ENCODE results near the gene CNTD1. TPM values are rescaled to one million over a fixed set of nuclear protein-coding genes. Genes with fewer than 3 reads are reported as not detected.

Gene CNTD1
- total and polyA plus RNA-seq, 2 experiments from 2014 or later, result 0.71 TPM; not detected in 1

DNA sequence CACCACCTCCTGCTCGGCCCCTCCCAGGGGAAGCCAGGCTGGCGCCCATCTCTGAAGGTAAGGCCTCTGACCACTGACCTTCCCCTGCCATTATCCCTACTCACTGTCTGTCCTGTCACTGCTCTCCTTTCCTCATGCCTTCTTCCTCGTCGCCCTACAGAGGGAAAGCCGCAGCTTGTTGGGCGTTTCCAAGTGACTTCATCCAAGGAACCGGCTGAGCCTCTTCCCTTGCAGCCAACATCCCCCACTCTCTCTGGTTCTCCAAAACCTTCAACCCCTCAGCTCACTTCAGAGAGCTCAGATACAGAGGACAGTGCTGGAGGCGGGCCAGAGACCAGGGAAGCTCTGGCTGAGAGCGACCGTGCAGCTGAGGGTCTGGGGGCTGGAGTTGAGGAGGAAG lies 3.2 kb upstream of the CNTD1 start:
- 87 to 90% methylated on average over 10 of the region's 10 CpGs for WGBS, 2 experiments (ENCODE audit: low coverage in 1 of 2, low lambda C conversion rate in 2 of 2, missing lambda C conversion rate in 2 of 2)
- peaks cover 13% of the 10 kb centered on the region; the same call in 1 of the 2 replicates for H3K4me1 ChIP-seq (ENCODE audit: insufficient read depth)
- no peaks in the 10 kb centered on the region for H3K9me2 ChIP-seq (ENCODE audit: insufficient read depth)
- no peak overlapping the region for H3K4me3 ChIP-seq
- 0 out of 2 replicates have a peak, but pooled peaks cover 7% of the 10 kb centered on the region for H3F3A ChIP-seq (ENCODE audit: insufficient read depth)
- TF ChIP-seq EZH2phosphoT487 (IDR thresholded peaks at IDR 0.05; ENCODE audit: insufficient read depth, low read depth) (no peak), EZH2 (IDR thresholded peaks at IDR 0.05; ENCODE audit: insufficient read depth, poor library complexity, severe bottlenecking) (no peak)
- no peak overlapping the region for H2AFZ ChIP-seq
- no peak overlapping the region for H3K4me2 ChIP-seq (ENCODE audit: unreplicated experiment)
- H3K79me2 ChIP-seq (ENCODE audit: insufficient read depth), result peaks cover 20% of the 10 kb centered on the region
- no peak overlapping the region for H3K27ac ChIP-seq
- no peaks in the 10 kb centered on the region for H3K9me3 ChIP-seq (ENCODE audit: low read depth)
- DNase-seq, result no peak
- no peak overlapping the region for H3K9ac ChIP-seq
- H4K20me1 ChIP-seq (ENCODE audit: insufficient read depth), result no peaks in the 10 kb centered on the region
- no peaks in the 10 kb centered on the region for H3K36me3 ChIP-seq (ENCODE audit: low read depth)
- in situ Hi-C loops (cut with MboI), result no loop called here
- H3K27me3 ChIP-seq (replicated peaks; ENCODE audit: insufficient read depth), result no peaks in the 10 kb centered on the region

DNA sequence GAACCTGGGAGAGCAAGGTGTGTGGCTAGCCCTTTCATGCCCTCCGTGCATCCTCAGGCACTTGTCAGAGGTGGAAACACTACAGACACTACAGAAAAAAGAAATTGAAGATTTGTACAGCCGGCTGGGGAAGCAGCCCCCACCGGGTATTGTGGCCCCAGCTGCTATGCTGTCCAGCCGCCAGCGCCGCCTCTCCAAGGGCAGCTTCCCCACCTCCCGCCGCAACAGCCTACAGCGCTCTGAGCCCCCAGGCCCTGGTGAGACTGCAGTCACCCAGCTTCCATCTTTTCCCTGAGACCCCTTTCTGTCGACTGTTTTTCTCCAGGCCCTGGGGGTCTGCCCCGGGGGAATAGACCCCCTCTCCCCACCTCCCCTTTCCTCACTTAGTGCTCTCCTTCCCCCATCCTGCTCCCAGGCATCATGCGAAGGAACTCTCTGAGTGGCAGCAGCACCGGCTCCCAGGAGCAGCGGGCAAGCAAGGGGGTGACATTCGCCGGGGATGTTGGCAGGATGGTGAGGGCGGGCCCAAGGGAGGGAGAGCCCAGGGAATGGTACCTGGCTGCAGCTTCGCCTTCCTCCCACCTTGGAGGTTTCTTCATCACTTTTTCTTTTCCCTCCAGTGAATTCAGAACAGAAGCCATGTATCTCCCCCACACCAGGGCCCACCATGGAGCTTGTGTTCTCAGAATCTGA lies 2.4 kb upstream of the CNTD1 start:
- Histone ChIP-seq H3K27ac (no peak overlapping the region), H3K9ac (no peak overlapping the region), H3K27me3 (replicated peaks; ENCODE audit: insufficient read depth) (no peaks in the 10 kb centered on the region), H3K4me1 (ENCODE audit: insufficient read depth) (peaks cover 13% of the 10 kb centered on the region; the same call in 1 of the 2 replicates), H3K79me2 (ENCODE audit: insufficient read depth) (peaks cover 20% of the 10 kb centered on the region), H3K9me2 (ENCODE audit: insufficient read depth) (no peaks in the 10 kb centered on the region), H4K20me1 (ENCODE audit: insufficient read depth) (no peaks in the 10 kb centered on the region), H3K4me3 (no peak overlapping the region), H3F3A (ENCODE audit: insufficient read depth) (0 out of 2 replicates have a peak, but pooled peaks cover 7% of the 10 kb centered on the region), H3K4me2 (ENCODE audit: unreplicated experiment) (no peak overlapping the region), H3K9me3 (ENCODE audit: low read depth) (no peaks in the 10 kb centered on the region), H2AFZ (no peak overlapping the region), H3K36me3 (ENCODE audit: low read depth) (no peaks in the 10 kb centered on the region)
- TF ChIP-seq EZH2phosphoT487 (IDR thresholded peaks at IDR 0.05; ENCODE audit: insufficient read depth, low read depth) (no peak), EZH2 (IDR thresholded peaks at IDR 0.05; ENCODE audit: insufficient read depth, poor library complexity, severe bottlenecking) (no peak)
- in situ Hi-C loops (cut with MboI), result no loop called here
- 93% methylated on average over 15 to 18 of the region's 18 CpGs for WGBS, 2 experiments (ENCODE audit: low coverage in 1 of 2, low lambda C conversion rate in 2 of 2, missing lambda C conversion rate in 2 of 2)
- DNase-seq, result no peak

DNA sequence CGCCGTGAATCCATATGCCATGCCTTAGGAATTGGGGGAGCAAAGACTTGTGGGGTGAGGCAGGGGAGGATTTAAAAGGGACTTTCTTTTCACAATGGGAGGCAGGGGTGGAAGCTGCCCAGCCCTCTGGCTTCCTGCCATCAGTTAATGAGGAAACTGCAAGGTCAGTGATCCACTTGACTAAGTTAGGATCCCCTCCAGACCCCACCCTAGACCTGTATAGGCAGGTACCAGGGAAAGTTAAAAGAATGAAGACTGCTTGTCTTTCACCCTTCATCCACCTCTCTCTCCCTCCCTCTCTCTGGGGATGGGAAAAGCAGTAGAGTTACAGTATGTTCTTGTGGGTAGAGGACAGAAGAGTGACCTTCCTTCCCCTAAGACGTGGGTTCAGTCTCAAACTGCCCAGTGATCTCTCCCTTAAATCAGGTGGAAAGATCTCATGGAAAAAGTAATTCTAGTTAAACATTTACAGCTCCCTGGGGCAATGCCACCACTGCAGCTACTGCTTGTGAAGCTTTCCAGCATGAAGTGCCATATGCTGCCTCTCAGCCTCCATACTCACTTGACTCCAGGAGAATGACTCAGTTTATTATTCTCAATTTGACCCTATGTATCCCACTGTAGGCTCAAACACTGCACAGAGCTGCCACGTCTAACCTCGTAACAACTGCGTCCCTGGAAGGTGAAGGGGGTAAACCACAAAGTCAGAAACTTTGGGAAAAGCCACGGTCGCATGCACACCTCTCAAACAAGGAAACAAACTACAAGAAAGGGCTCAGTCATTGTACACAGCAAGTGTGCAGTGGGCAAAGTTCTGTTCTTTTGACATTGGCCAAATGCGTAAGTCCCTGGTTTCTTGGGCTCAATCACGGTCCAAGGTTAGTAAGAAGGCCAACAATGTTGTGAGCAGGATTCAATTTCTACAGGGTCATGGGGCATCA lies 1.3 kb upstream of the CNTD1 start:
- TF ChIP-seq EZH2phosphoT487 (IDR thresholded peaks at IDR 0.05; ENCODE audit: insufficient read depth, low read depth) (no peak), EZH2 (IDR thresholded peaks at IDR 0.05; ENCODE audit: insufficient read depth, poor library complexity, severe bottlenecking) (no peak)
- H3K9me2 ChIP-seq (ENCODE audit: insufficient read depth), result no peaks in the 10 kb centered on the region
- H3K9me3 ChIP-seq (ENCODE audit: low read depth), result no peaks in the 10 kb centered on the region
- no peaks in the 10 kb centered on the region for H3K27me3 ChIP-seq (replicated peaks; ENCODE audit: insufficient read depth)
- peaks cover 20% of the 10 kb centered on the region for H3K79me2 ChIP-seq (ENCODE audit: insufficient read depth)
- in situ Hi-C loops (cut with MboI), result no loop called here
- DNase-seq, result peak; percentile 29
- H3K36me3 ChIP-seq (ENCODE audit: low read depth), result no peaks in the 10 kb centered on the region
- no peaks in the 10 kb centered on the region for H4K20me1 ChIP-seq (ENCODE audit: insufficient read depth)
- H3K4me2 ChIP-seq (ENCODE audit: unreplicated experiment), result peak overlapping the region; percentile 93
- H3K9ac ChIP-seq, result peak overlapping the region; percentile 88
- H3K4me1 ChIP-seq (ENCODE audit: insufficient read depth), result peaks cover 13% of the 10 kb centered on the region; the same call in 1 of the 2 replicates
- H3F3A ChIP-seq (ENCODE audit: insufficient read depth), result 0 out of 2 replicates have a peak, but pooled peaks cover 7% of the 10 kb centered on the region
- H3K27ac ChIP-seq, result peak overlapping the region; percentile 49; the same call in 1 of the 2 replicates
- WGBS, 2 experiments (ENCODE audit: low coverage in 1 of 2, low lambda C conversion rate in 2 of 2, missing lambda C conversion rate in 2 of 2), result 80 to 81% methylated on average over 10 of the region's 10 CpGs
- peak overlapping the region; percentile 85 for H2AFZ ChIP-seq
- peak overlapping the region; percentile 97 for H3K4me3 ChIP-seq

DNA sequence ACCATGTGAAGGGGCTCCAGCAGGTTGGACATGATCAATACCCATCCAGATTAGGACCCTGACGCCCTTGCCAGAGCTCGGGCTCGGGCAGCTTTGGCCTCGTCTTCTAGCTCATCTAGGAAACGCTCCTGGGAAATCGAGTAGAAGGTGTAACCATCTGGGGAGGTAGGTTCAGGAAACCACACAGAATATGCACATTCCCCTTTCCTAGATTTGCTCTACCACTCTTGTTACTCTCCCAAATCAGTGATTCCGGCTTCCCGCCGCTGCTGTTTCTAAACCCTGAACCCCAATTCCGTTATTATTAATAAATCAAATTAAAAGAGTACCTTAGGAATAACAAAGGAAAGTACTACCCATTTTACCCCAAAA lies 664 bp upstream of the CNTD1 start:
- DNase-seq, result no peak

More for the DNA sequence above, 664 bp upstream of the CNTD1 start:
- 0 out of 2 replicates have a peak, but pooled peaks cover under 1% of the 10 kb centered on the region for H3F3A ChIP-seq (ENCODE audit: insufficient read depth)
- H3K79me2 ChIP-seq (ENCODE audit: insufficient read depth), result peaks cover 20% of the 10 kb centered on the region
- H2AFZ ChIP-seq, result peak overlapping the region; percentile 85
- H3K9me2 ChIP-seq (ENCODE audit: insufficient read depth), result no peaks in the 10 kb centered on the region
- H3K4me3 ChIP-seq, result peak overlapping the region; percentile 97
- peaks cover 13% of the 10 kb centered on the region; the same call in 1 of the 2 replicates for H3K4me1 ChIP-seq (ENCODE audit: insufficient read depth)
- in situ Hi-C loops (cut with MboI), result no loop called here
- H3K9me3 ChIP-seq (ENCODE audit: low read depth), result no peaks in the 10 kb centered on the region
- H3K9ac ChIP-seq, result peak overlapping the region; percentile 88
- no peaks in the 10 kb centered on the region for H4K20me1 ChIP-seq (ENCODE audit: insufficient read depth)
- WGBS, 2 experiments (ENCODE audit: low coverage in 1 of 2, low lambda C conversion rate in 2 of 2, missing lambda C conversion rate in 2 of 2), result 24% methylated on average over 10 of the region's 10 CpGs
- H3K4me2 ChIP-seq (ENCODE audit: unreplicated experiment), result peak overlapping the region; percentile 93
- peak overlapping the region; percentile 49 for H3K27ac ChIP-seq
- no peaks in the 10 kb centered on the region for H3K36me3 ChIP-seq (ENCODE audit: low read depth)
- no peaks in the 10 kb centered on the region for H3K27me3 ChIP-seq (replicated peaks; ENCODE audit: insufficient read depth)
- no peak for TF ChIP-seq EZH2phosphoT487 (IDR thresholded peaks at IDR 0.05; ENCODE audit: insufficient read depth, low read depth)
- TF ChIP-seq EZH2 (IDR thresholded peaks at IDR 0.05; ENCODE audit: insufficient read depth, poor library complexity, severe bottlenecking), result no peak
